ENCODE measurements around the gene CHCHD4. TPM values are rescaled to one million over a fixed set of nuclear protein-coding genes. Genes with fewer than 3 reads are reported as not detected.

Gene CHCHD4
- total RNA-seq, 6 experiments from 2014 or later, result 6.2 to 13.5 (median 8.4) TPM

DNA sequence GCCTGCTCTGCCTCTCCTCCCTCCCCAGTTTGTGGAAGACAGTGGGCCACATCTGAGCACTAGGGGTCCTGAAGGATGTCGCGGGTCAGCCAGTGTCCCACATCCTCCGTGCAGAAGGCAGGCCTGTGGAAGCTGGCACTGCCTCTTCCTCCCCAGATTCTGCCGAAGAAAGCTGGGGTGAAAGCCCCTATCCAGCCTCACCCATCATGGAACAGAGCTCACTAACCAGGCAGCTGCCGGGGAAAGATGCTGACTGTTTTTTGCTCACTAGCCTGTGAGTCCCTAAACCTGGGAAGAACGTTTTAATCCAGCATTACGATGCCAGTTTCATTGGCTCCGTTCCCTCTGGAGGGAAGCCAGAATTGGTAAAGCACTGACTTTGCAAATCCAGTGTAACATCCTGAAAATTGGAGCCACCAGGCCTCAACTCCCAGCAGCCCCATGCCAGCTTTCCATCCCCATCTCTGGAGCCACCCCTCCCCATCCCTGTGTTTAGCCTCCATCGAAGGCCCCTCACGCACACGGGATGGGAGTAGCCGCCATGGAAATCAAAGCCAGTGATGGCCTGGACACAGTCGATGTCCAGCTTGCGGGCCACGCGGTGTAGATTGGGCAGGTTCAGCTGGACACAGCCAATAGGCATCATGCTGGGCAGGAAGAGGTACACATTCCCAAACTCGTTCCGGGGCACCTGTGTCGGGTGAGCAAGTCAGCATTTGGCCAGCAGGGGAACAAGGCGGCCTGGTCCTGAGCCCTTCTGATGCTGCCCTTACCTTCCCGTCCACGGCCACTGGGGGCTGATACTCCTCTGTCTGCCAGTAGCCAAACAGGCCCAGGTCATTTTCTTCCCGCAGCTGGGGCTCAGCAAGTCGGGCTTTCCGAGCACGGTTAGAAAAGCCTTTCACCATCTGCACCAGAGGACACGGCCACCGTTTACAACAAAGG is 23.6 kb upstream of the CHCHD4 start:
- TF ChIP-seq, protein P1, sequence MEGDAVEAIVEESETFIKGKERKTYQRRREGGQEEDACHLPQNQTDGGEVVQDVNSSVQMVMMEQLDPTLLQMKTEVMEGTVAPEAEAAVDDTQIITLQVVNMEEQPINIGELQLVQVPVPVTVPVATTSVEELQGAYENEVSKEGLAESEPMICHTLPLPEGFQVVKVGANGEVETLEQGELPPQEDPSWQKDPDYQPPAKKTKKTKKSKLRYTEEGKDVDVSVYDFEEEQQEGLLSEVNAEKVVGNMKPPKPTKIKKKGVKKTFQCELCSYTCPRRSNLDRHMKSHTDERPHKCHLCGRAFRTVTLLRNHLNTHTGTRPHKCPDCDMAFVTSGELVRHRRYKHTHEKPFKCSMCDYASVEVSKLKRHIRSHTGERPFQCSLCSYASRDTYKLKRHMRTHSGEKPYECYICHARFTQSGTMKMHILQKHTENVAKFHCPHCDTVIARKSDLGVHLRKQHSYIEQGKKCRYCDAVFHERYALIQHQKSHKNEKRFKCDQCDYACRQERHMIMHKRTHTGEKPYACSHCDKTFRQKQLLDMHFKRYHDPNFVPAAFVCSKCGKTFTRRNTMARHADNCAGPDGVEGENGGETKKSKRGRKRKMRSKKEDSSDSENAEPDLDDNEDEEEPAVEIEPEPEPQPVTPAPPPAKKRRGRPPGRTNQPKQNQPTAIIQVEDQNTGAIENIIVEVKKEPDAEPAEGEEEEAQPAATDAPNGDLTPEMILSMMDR (IDR thresholded peaks at IDR 0.05), result no peak
- TF ChIP-seq POLR2A (IDR thresholded peaks at IDR 0.05), result no peak
- peaks cover 0 to 38% (median 9%) of the 10 kb centered on the region in 4 donors for H3K36me3 ChIP-seq

DNA sequence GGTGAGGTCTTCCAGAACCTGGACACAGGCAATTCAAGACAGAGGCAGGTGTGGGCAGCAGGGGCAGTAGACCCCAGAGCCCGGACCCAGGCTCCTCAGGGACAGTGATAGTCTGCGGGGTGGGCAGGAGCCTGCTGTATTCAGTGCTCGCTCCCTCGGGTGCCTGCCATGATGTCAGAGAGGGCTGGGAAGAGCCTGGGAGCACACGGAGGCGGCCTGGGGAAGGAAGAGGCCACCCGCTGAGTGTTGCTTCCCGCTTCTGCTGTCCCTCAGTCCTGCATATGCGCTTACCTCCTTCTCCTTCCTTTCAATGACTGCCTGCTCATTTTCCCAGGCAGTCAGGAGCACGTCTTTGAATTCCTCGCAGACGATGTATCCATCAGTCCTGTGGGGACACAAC is 22.9 kb upstream of the CHCHD4 start:
- Histone ChIP-seq H3K4me3 (no peak overlapping the region), H3K4me1 (peaks cover 0 to 24% (median 14%) of the 10 kb centered on the region in 4 donors), H3K36me3 (peaks cover 0 to 37% (median 10%) of the 10 kb centered on the region in 4 donors), H3K27me3 (no peaks in the 10 kb centered on the region), H3K9me3 (no peaks in the 10 kb centered on the region), H3K27ac (no peak overlapping the region)
- no peak for TF ChIP-seq POLR2A (IDR thresholded peaks at IDR 0.05)
- TF ChIP-seq, protein P1 (IDR thresholded peaks at IDR 0.05), result no peak
- DNase-seq, result no peak
- intact Hi-C loops (cut with DNase I), result no loop called here
- WGBS (ENCODE audit: insufficient coverage, low coverage, low lambda C conversion rate, missing lambda C conversion rate), result 81% methylated on average over 8 of the region's 12 CpGs
- ATAC-seq, result no peak

More for the DNA sequence above, 23.6 kb upstream of the CHCHD4 start:
- peaks cover 0 to 19% (median 11%) of the 10 kb centered on the region in 4 donors for H3K4me1 ChIP-seq
- no peak overlapping the region for H3K27ac ChIP-seq
- intact Hi-C loops (cut with DNase I), result no loop called here
- no peak overlapping the region for H3K4me3 ChIP-seq
- H3K27me3 ChIP-seq, result no peaks in the 10 kb centered on the region
- no peaks in the 10 kb centered on the region for H3K9me3 ChIP-seq
- 82% methylated on average over 14 of the region's 28 CpGs for WGBS (ENCODE audit: insufficient coverage, low coverage, low lambda C conversion rate, missing lambda C conversion rate)
- no peak for ATAC-seq
- DNase-seq, result no peak

DNA sequence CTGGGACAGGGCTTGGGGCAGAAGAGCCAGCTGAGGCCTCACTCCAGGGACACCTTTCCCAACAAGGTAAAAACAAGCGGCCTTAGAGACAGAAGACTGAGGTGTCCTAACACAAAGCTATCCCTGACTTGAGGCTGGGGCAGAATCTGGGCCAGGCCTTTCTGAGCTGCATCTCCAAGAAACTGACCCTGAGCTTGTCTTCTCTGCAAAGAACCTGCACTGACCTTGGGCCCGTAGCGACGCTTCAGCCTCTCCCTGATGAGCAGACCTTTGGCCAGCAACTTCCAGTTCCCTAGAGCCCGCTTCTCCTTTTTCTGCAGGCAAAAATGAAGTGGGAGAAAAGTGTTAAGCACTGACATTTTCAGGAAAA is 22.4 kb upstream of the CHCHD4 start:
- Histone ChIP-seq H3K9me3 (no peaks in the 10 kb centered on the region), H3K27ac (no peak overlapping the region), H3K4me1 (peaks cover 0 to 30% (median 17%) of the 10 kb centered on the region in 4 donors), H3K4me3 (no peak overlapping the region), H3K27me3 (no peaks in the 10 kb centered on the region), H3K36me3 (peaks cover 0 to 37% (median 11%) of the 10 kb centered on the region in 4 donors)
- DNase-seq, result no peak
- intact Hi-C loops (cut with DNase I), result no loop called here
- 56% methylated on average over 3 of the region's 5 CpGs for WGBS (ENCODE audit: insufficient coverage, low coverage, low lambda C conversion rate, missing lambda C conversion rate)
- ATAC-seq, result no peak
- TF ChIP-seq, protein P1 (IDR thresholded peaks at IDR 0.05), result no peak
- no peak for TF ChIP-seq POLR2A (IDR thresholded peaks at IDR 0.05)

DNA sequence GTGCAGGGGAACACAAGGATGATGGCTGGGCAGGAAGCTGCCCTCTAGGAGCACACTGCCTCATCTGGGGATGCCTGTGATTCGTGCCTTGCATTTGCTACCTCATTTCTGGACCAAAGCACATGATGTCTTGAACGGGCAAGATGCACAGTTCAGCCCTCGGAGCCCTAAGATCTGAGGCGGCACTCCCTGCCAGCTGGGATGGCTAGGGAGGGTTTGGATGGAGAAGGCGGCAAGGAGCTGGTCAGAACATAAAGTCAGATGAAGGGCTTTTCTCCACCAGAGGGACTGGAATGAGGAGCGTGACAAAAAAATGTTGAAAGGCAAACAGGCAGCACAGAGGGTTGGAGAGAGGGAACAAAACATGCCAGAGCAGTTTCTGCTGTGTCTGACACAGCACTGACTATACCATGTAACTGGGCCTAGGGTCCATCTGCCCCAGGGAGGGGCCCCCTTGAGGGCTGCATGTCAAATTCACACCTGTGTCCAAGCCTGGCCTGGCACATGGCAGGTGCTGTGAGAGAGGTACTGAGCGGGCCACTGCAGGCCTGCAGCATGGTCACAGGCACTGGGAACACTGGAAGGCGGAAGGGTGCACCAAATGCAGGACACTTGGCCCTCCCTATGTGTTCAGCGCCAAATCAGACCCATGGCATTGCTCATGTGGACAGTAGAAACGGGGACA is 21.9 kb upstream of the CHCHD4 start:
- H3K9me3 ChIP-seq, result no peaks in the 10 kb centered on the region
- H3K27me3 ChIP-seq, result no peaks in the 10 kb centered on the region
- ATAC-seq, result no peak
- no peak for DNase-seq
- no peak overlapping the region for H3K4me3 ChIP-seq
- 96% methylated on average over 8 of the region's 10 CpGs for WGBS (ENCODE audit: insufficient coverage, low coverage, low lambda C conversion rate, missing lambda C conversion rate)
- H3K36me3 ChIP-seq, result peaks cover 0 to 32% (median 11%) of the 10 kb centered on the region in 4 donors
- no peak overlapping the region for H3K27ac ChIP-seq
- TF ChIP-seq POLR2A (IDR thresholded peaks at IDR 0.05), result no peak
- TF ChIP-seq, protein P1 (IDR thresholded peaks at IDR 0.05), result no peak
- H3K4me1 ChIP-seq, result peaks cover 0 to 35% (median 20%) of the 10 kb centered on the region in 4 donors
- intact Hi-C loops (cut with DNase I), result no loop called here

Data from right lobe of liver (tissue), 6 donors.